DND-41 (cell line): ENCODE data around the gene TUBG1.
"Not testable (repeated sequence)": the region's sequence is repeated elsewhere in the genome, so short reads cannot be mapped to it uniquely, and the experiment has no call there.

Experiments used
- EZH2 ChIP-seq: IDR thresholded peaks from 3 replicates; pipeline ENCODE4 v1.6.1; 2012; ENCODE audit warnings: borderline replicate concordance, low read depth, mild to moderate bottlenecking, moderate library complexity, low read length, inconsistent platforms; ENCODE audit not compliant: severe bottlenecking
- TF ChIP-seq, protein P1 (sequence below): IDR thresholded peaks from 2 replicates; pipeline ENCODE4 v1.5.1; 2012; ENCODE audit warnings: borderline replicate concordance, low read length, moderate library complexity, mild to moderate bottlenecking; ENCODE audit not compliant: poor library complexity, severe bottlenecking; ENCODE audit errors: extremely low read depth

DNA sequence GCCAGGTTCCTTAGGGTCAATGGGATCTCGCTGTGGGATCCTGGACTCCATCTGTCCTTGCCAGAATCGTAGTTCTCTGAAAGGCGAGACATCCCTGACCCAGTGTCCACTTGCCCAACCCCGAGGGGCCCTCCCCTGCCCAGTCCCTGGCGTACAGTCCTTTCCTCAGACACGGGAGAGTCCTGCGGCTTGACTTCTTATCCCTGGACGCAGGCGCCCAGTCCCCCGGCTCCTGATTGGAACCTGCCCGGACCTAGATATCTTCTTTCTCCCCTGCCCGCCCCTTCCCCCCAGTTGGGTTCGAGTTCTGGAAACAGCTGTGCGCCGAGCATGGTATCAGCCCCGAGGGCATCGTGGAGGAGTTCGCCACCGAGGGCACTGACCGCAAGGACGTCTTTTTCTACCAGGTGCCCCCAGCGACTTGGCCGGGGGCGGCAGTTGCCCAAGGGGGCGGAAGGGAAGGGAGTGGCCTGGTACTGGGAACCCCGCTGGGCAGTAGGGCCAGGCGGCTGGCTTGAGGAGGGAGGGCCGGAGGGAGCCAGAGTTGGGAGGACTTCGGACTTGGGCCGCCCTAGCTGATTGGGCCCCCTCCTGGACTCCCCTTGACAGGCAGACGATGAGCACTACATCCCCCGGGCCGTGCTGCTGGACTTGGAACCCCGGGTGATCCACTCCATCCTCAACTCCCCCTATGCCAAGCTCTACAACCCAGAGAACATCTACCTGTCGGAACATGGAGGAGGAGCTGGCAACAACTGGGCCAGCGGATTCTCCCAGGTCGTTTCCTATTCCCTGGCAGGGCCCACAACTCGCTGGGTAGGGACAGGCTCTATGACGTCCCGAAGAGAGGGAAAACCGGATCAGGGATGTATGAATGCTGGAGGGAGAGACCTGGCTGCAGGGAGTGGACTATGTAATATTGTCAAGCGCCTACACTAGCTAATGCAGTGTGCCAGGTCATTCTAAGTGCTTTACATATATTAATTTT is 625 bp downstream of the TUBG1 start:
- TF ChIP-seq, protein P1, sequence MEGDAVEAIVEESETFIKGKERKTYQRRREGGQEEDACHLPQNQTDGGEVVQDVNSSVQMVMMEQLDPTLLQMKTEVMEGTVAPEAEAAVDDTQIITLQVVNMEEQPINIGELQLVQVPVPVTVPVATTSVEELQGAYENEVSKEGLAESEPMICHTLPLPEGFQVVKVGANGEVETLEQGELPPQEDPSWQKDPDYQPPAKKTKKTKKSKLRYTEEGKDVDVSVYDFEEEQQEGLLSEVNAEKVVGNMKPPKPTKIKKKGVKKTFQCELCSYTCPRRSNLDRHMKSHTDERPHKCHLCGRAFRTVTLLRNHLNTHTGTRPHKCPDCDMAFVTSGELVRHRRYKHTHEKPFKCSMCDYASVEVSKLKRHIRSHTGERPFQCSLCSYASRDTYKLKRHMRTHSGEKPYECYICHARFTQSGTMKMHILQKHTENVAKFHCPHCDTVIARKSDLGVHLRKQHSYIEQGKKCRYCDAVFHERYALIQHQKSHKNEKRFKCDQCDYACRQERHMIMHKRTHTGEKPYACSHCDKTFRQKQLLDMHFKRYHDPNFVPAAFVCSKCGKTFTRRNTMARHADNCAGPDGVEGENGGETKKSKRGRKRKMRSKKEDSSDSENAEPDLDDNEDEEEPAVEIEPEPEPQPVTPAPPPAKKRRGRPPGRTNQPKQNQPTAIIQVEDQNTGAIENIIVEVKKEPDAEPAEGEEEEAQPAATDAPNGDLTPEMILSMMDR, result peak; percentile 5
- TF ChIP-seq EZH2, result not testable (repeated sequence)
